RWPE2 (cell line): ENCODE data around the gene KCNQ2.

Experiments
- ATAC-seq: fragments of 200-7000 bp; cut with Tn5 transposase; 3 replicates; pipeline ENCODE4 v1.9.1; 2021; ENCODE audit warnings: low read depth
- DNase-seq: peaks from one replicate; pipeline ENCODE4 v3.0.0-alpha.2; 2020; ENCODE audit warnings: low spot score
- H3K27ac ChIP-seq: fragments of 450-650 bp; 2 replicates; pipeline ENCODE4 v1.5.1; 2017; ENCODE audit warnings: mild to moderate bottlenecking; ENCODE audit not compliant: poor library complexity, severe bottlenecking
- H3K27me3 ChIP-seq: fragments of 250-450 bp; sonication (Bioruptor Pico); 2 replicates; pipeline ENCODE4 v1.5.1; 2021; ENCODE audit warnings: mild to moderate bottlenecking, moderate library complexity; ENCODE audit not compliant: insufficient read depth, poor library complexity, severe bottlenecking
- H3K36me3 ChIP-seq: fragments of 250-450 bp; sonication (Bioruptor Pico); 2 replicates; pipeline ENCODE4 v1.5.1; 2020; ENCODE audit warnings: low read depth, mild to moderate bottlenecking, moderate library complexity
- H3K4me1 ChIP-seq: fragments of 250-450 bp; sonication (Bioruptor Pico); 2 replicates; pipeline ENCODE4 v1.5.1; 2021; ENCODE audit warnings: mild to moderate bottlenecking, moderate library complexity; ENCODE audit not compliant: insufficient read depth, poor library complexity, severe bottlenecking
- H3K4me3 ChIP-seq: fragments of 250-450 bp; sonication (Bioruptor Pico); 2 replicates; pipeline ENCODE4 v1.5.1; 2021; ENCODE audit warnings: mild to moderate bottlenecking, moderate library complexity; ENCODE audit not compliant: severe bottlenecking
- H3K9me3 ChIP-seq: fragments of 250-450 bp; sonication (Bioruptor Pico); 2 replicates; pipeline ENCODE4 v1.5.1; 2021; ENCODE audit warnings: mild to moderate bottlenecking, moderate library complexity; ENCODE audit not compliant: severe bottlenecking
- CTCF ChIP-seq: fragments of 450-650 bp; IDR thresholded peaks from one replicate; pipeline ENCODE4 v1.5.1; 2017; ENCODE audit warnings: mild to moderate bottlenecking, moderate library complexity; ENCODE audit not compliant: poor library complexity, severe bottlenecking

Gene KCNQ2

GRCh38 chr20:63416631-63417030 lies 55.8 kb downstream of the KCNQ2 start:
- DNase-seq (peak; percentile 86), ATAC-seq (no peak)
- no peak for TF ChIP-seq CTCF
- no peaks in the 10 kb centered on the region for H3K36me3 ChIP-seq
- peaks cover 87% of the 10 kb centered on the region for H3K27me3 ChIP-seq
- no peaks in the 10 kb centered on the region for H3K4me1 ChIP-seq
- H3K9me3 ChIP-seq, result no peaks in the 10 kb centered on the region
- no peak overlapping the region for H3K27ac ChIP-seq
- H3K4me3 ChIP-seq, result no peak overlapping the region

DNA sequence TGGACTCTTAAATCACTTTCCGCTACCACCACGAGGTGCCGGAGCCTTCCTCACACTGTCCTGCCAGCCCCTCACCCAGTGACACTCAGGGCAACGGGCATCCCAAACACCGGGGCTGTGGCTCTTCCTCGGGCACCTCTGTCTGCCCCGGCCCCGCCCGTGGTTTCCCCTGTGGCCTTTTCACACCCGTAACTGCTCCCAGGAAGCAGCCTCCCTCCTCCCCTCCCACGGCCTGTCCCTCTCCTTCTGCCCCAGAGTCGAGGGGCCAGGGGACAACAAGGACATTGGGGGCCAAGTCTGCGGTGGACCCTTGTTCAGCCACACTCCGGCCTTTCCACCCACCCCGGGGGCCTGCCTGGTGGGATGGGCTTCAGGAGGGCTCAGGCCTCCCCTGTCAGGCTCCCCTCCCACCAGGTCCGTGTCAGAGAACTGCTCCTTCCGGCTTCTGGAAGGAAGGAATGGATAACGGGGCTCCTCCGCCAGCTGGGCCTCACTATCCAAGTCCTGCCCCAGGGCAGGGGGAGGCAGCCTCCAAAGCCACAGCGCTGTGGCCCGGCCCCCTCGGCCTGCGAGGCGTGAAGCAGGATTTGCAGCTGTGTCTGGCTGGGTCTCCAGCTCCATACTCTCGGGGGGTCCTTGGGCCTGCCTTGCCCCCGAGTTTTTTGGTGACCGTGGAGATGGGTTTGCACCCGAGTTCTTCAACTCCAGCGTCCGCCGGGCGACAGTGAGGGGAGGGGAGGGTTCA lies 56.6 kb downstream of the KCNQ2 start:
- H3K27me3 ChIP-seq, result peaks cover 79% of the 10 kb centered on the region

GRCh38 chr20:63414720-63415430 lies 57.6 kb downstream of the KCNQ2 start:
- DNase-seq, result peak; percentile 83
- TF ChIP-seq CTCF, result no peak
- no peak overlapping the region for H3K4me3 ChIP-seq
- no peak for ATAC-seq
- H3K9me3 ChIP-seq, result no peaks in the 10 kb centered on the region
- H3K36me3 ChIP-seq, result no peaks in the 10 kb centered on the region
- H3K27ac ChIP-seq, result no peak overlapping the region
- H3K4me1 ChIP-seq, result no peaks in the 10 kb centered on the region
- H3K27me3 ChIP-seq, result peaks cover 69% of the 10 kb centered on the region

More for the DNA sequence above, 56.6 kb downstream of the KCNQ2 start:
- no peak for TF ChIP-seq CTCF
- Histone ChIP-seq H3K9me3 (no peaks in the 10 kb centered on the region), H3K27ac (no peak overlapping the region), H3K4me1 (no peaks in the 10 kb centered on the region), H3K4me3 (no peak overlapping the region), H3K36me3 (no peaks in the 10 kb centered on the region)
- ATAC-seq (no peak), DNase-seq (peak; percentile 84)

DNA sequence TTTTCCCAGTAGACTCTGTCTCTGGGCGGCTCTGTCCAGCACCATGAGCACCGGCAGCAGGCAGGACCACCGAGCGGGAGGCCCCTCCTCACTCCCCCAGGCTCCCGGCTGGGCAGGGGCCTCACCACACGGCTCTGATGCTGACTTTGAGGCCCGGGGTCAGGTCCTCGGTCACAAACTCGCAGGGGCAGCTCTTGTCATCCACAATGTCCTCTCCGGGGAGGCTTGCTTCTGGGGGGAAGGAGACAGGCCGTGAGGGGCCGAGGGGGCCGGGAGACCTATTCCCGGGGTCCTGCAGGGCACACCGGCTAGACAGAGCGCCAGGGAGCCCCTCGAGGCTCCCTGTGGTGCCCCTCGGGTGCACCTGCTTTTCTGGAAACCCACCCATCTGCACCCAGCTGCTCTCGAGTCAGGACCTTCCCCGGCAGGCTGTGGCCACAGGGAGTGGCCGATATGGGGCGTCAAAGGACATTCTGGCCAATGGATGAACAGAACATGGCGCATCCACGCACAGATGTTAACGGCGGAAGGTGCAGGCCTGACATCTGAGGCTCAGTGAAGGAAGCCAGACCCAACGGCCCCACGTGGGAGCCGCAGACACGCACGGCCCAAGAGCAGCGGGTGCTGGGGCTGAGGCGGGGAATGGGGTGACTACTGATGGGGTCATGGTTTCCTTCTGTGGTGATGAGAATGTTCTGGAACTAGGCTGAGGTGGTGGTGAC lies 58.3 kb downstream of the KCNQ2 start:
- no peak for TF ChIP-seq CTCF
- peaks cover 62% of the 10 kb centered on the region for H3K27me3 ChIP-seq
- H3K4me3 ChIP-seq, result no peak overlapping the region
- DNase-seq, result peak; percentile 81
- no peak for ATAC-seq
- no peak overlapping the region for H3K27ac ChIP-seq
- no peaks in the 10 kb centered on the region for H3K4me1 ChIP-seq
- H3K36me3 ChIP-seq, result no peaks in the 10 kb centered on the region
- H3K9me3 ChIP-seq, result no peaks in the 10 kb centered on the region
